ENCODE measurements around the gene TNS4. TPM values are rescaled to one million over a fixed set of nuclear protein-coding genes. Genes with fewer than 3 reads are reported as not detected.

TNS4 gene
- total RNA-seq, 1 experiment from 2014 or later, result 522 TPM

DNA sequence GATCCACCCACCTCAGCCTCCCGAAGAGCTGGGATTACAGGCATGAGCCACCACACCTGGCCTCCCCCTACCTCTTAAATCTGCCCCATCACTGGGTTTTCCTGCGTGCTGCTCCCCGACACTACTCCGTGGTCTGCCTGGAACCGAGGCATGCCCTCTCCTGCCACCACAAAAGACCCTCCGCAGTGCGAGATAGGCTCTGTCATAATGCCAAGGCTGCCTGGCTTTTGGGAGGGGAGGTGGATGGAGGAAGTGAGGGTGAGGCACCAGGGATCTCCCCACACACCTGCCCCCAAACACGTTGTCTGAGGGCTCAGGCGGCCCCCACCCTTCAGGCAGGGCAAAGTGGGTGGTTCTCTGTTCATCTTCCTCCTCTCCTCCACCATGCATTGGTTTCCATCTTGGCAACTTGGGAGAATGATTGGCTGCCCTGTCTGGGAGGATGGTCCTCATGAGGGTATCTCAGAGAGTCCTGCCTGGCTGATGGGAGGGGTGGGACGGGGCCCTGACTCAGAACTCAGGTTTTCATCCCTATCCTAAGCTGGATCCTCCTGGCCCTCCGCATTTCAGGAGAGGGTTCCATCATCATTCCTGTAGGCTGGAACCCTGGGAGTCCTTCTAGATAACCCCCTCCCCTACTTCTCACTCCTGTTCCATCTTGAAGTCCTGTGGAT lies 35.0 kb downstream of the TNS4 start:
- ChIA-PET CTCF (no interaction called here), POLR2A (interaction anchor here (0.6 to 8.4 kb wide), 6 partner anchors 9 to 196 kb away, joined by 3 to 79 read pairs (median 3); no protein-coding TSS in a partner anchor)
- TF ChIP-seq, protein P1, sequence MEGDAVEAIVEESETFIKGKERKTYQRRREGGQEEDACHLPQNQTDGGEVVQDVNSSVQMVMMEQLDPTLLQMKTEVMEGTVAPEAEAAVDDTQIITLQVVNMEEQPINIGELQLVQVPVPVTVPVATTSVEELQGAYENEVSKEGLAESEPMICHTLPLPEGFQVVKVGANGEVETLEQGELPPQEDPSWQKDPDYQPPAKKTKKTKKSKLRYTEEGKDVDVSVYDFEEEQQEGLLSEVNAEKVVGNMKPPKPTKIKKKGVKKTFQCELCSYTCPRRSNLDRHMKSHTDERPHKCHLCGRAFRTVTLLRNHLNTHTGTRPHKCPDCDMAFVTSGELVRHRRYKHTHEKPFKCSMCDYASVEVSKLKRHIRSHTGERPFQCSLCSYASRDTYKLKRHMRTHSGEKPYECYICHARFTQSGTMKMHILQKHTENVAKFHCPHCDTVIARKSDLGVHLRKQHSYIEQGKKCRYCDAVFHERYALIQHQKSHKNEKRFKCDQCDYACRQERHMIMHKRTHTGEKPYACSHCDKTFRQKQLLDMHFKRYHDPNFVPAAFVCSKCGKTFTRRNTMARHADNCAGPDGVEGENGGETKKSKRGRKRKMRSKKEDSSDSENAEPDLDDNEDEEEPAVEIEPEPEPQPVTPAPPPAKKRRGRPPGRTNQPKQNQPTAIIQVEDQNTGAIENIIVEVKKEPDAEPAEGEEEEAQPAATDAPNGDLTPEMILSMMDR (IDR thresholded peaks at IDR 0.05; ENCODE audit: unreplicated experiment), result no peak
- Mint-ChIP-seq H3K9me3 (ENCODE audit: unreplicated experiment) (no peaks in the 10 kb centered on the region), H3K27me3 (ENCODE audit: insufficient read depth, unreplicated experiment) (no peaks in the 10 kb centered on the region), H3K27ac (ENCODE audit: low read depth, unreplicated experiment) (no peak overlapping the region), H3K4me3 (ENCODE audit: unreplicated experiment) (no peak overlapping the region), H3K36me3 (ENCODE audit: insufficient read depth, unreplicated experiment) (peaks cover 48% of the 10 kb centered on the region), H3K4me1 (ENCODE audit: insufficient read depth, unreplicated experiment) (peaks cover 5% of the 10 kb centered on the region)
- no peak for DNase-seq (ENCODE audit: unreplicated experiment)
- BruUV-seq (replicated peaks), result no TSS peak
- intact Hi-C loops (cut with micrococcal nuclease), result no loop called here

DNA sequence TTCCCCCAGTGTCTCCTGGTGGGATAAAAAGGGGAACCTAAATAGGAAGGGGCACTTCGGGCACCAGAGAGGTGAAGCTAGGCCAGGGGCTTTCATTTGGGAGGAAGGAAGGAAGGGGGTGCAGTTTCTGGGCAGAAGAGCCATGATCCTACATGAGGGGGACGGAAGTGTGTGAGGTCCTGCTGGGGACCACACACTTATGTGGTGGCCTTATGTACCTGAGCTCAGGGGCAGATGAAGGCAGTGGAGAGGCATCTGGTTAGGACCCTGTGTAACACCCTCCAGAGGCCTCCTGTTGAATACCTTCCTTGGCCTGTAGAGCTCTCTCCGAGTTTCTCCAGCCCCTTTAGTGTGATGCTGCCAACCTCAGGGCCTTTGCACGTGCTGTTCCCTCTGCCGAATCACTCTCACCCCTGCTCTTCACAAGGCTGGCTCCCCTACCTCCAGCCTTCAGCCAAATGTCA lies 37.0 kb downstream of the TNS4 start:
- DNase-seq (ENCODE audit: unreplicated experiment), result no peak
- Mint-ChIP-seq H3K27ac (ENCODE audit: low read depth, unreplicated experiment) (no peak overlapping the region), H3K4me3 (ENCODE audit: unreplicated experiment) (no peak overlapping the region), H3K27me3 (ENCODE audit: insufficient read depth, unreplicated experiment) (no peaks in the 10 kb centered on the region), H3K9me3 (ENCODE audit: unreplicated experiment) (no peaks in the 10 kb centered on the region), H3K36me3 (ENCODE audit: insufficient read depth, unreplicated experiment) (peaks cover 32% of the 10 kb centered on the region), H3K4me1 (ENCODE audit: insufficient read depth, unreplicated experiment) (no peaks in the 10 kb centered on the region)
- ChIA-PET POLR2A (interaction anchor here (0.6 to 1.6 kb wide), 5 partner anchors 9 to 181 kb away, joined by 3 to 6 read pairs (median 3); no protein-coding TSS in a partner anchor), CTCF (no interaction called here)
- intact Hi-C loops (cut with micrococcal nuclease), result no loop called here
- TF ChIP-seq, protein P1 (IDR thresholded peaks at IDR 0.05; ENCODE audit: unreplicated experiment), result no peak
- BruUV-seq (replicated peaks), result no TSS peak

DNA sequence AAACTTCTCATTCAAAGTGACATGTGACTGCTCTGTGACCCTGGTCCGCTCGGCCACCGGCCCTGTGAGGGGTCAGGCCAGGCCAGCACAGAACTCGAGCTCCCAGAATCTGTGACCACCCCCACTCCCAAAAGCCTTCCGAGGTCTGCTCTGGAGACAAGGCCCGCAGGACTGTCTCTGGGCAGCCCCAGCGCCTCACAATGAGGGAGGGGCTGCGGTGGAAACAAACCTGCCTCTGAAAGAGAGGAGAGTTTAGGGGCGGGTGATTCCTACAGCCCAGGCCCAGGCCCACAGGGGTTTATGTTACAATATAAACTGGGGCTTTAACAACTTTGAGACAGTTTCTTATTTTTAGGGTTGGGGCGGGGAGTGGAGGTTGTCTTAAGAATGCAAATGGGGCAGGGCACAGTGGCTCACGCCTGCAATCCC lies 38.3 kb downstream of the TNS4 start:
- H3K27ac Mint-ChIP-seq (ENCODE audit: low read depth, unreplicated experiment), result no peak overlapping the region
- H3K9me3 Mint-ChIP-seq (ENCODE audit: unreplicated experiment), result no peaks in the 10 kb centered on the region
- H3K4me3 Mint-ChIP-seq (ENCODE audit: unreplicated experiment), result no peak overlapping the region
- peaks cover 23% of the 10 kb centered on the region for H3K36me3 Mint-ChIP-seq (ENCODE audit: insufficient read depth, unreplicated experiment)
- ChIA-PET CTCF (interaction anchor here (0.7 kb wide), 1 partner anchor 11 kb away, joined by 4 read pairs; no protein-coding TSS in a partner anchor), POLR2A (interaction anchor here (0.8 to 2.2 kb wide), 2 partner anchors 8 to 735 kb away, joined by 3 to 4 read pairs; no protein-coding TSS in a partner anchor)
- intact Hi-C loops (cut with micrococcal nuclease), result no loop called here
- no peak for DNase-seq (ENCODE audit: unreplicated experiment)
- H3K4me1 Mint-ChIP-seq (ENCODE audit: insufficient read depth, unreplicated experiment), result peaks cover 6% of the 10 kb centered on the region
- TF ChIP-seq, protein P1 (IDR thresholded peaks at IDR 0.05; ENCODE audit: unreplicated experiment), result no peak
- BruUV-seq (replicated peaks), result no TSS peak
- H3K27me3 Mint-ChIP-seq (ENCODE audit: insufficient read depth, unreplicated experiment), result no peaks in the 10 kb centered on the region

DNA sequence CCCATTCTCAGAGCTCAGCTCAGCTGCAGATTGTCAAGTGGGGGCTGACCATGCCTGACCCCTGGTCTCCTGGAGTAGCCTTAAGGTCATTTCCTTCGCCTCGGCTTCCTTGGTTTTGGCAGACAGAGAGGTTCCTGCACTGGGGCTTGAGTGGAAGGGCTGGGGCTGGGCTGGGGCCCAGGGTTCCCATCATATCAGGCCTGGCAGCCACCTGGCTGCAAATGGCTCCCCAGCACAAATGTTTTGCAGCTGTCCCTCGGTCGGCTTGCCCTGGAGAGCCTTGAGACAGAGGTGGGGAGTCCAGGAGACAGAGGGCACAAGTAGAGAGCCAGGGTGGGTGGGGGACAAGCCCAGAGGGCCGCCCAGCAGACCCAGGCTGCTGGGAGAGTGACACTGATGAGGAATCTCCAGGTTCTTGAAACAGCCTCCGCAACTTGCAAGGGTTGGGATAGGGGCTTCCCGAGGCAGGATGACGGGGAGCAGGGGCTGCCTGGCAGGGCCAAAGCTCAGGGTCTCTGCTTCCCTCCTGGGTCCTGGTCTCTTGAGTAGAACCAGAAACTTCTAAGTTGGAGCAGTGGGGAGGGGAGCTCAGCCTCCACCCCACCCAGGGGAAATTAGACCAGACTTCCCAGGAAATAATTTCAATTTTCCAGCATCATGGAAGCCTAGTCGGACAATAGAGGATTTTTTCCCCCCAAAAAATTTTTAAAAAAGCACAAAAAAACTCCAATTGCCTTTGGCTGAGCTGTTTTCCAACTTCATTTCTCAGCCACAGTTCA lies 38.9 kb downstream of the TNS4 start:
- intact Hi-C loops (cut with micrococcal nuclease), result no loop called here
- BruUV-seq (replicated peaks), result no TSS peak
- Mint-ChIP-seq H3K9me3 (ENCODE audit: unreplicated experiment) (no peaks in the 10 kb centered on the region), H3K4me3 (ENCODE audit: unreplicated experiment) (no peak overlapping the region), H3K27ac (ENCODE audit: low read depth, unreplicated experiment) (no peak overlapping the region), H3K27me3 (ENCODE audit: insufficient read depth, unreplicated experiment) (no peaks in the 10 kb centered on the region), H3K4me1 (ENCODE audit: insufficient read depth, unreplicated experiment) (peaks cover 12% of the 10 kb centered on the region), H3K36me3 (ENCODE audit: insufficient read depth, unreplicated experiment) (peaks cover 27% of the 10 kb centered on the region)
- ChIA-PET POLR2A (interaction anchor here (0.8 to 2.2 kb wide), 2 partner anchors 9 to 736 kb away, joined by 3 to 4 read pairs; no protein-coding TSS in a partner anchor), CTCF (interaction anchor here (0.7 kb wide), 1 partner anchor 10 kb away, joined by 4 read pairs; no protein-coding TSS in a partner anchor)
- TF ChIP-seq, protein P1 (IDR thresholded peaks at IDR 0.05; ENCODE audit: unreplicated experiment), result no peak
- no peak for DNase-seq (ENCODE audit: unreplicated experiment)
